HEK293 (cell line): ENCODE results near the gene LZTR1.
"Not testable (repeated sequence)": the region's sequence is repeated elsewhere in the genome, so short reads cannot be mapped to it uniquely, and the experiment has no call there.

ENCODE experiments used
- CTCF ChIA-PET: fragments of 350-600 bp; formaldehyde crosslinking; extraction: SDS; loops from one replicate; lab custom pipeline; 2021; ENCODE audit warnings: antibody characterized with exemption; lab: Yijun Ruan, JAX
- POLR2A ChIA-PET: fragments of 300-600 bp; formaldehyde crosslinking; extraction: SDS; loops from one replicate; lab custom pipeline; 2020; ENCODE audit warnings: antibody characterized with exemption, inconsistent platforms; lab: Yijun Ruan, JAX
- H3K27ac ChIP-seq: fragments of 200-500 bp; sonication (Bioruptor generic); 2 replicates; pipeline ENCODE4 v1.5.1; 2014; ENCODE audit warnings: low read depth, low read length, control low read depth, inconsistent platforms; ENCODE audit errors: extremely low read depth
- H3K36me3 ChIP-seq, 2 experiments: fragments of 200-500 bp in 1 of 2; sonication (Bioruptor generic) in 1 of 2; 1 replicate in 1 of 2; 2 replicates in 1 of 2; pipeline ENCODE4 v1.5.1; 2014 to 2017; ENCODE audit warnings: inconsistent platforms in 2 of 2, low read length in 2 of 2; ENCODE audit not compliant: control insufficient read depth in 2 of 2, insufficient read depth in 1 of 2
- H3K4me1 ChIP-seq: fragments of 200-500 bp; sonication (Bioruptor generic); 2 replicates; pipeline ENCODE4 v1.5.1; 2014; ENCODE audit warnings: mild to moderate bottlenecking, low read length, inconsistent platforms; ENCODE audit not compliant: control insufficient read depth, insufficient read depth
- H3K4me3 ChIP-seq: 2 replicates; pipeline ENCODE4 v1.5.1; 2011; ENCODE audit warnings: low read depth, mild to moderate bottlenecking, control low read depth, low read length, moderate library complexity
- H3K9me3 ChIP-seq: fragments of 200-500 bp; sonication (Bioruptor generic); 2 replicates; pipeline ENCODE4 v1.5.1; 2014; ENCODE audit warnings: low read depth, low read length, inconsistent platforms; ENCODE audit not compliant: control insufficient read depth, insufficient read depth
- GLI2 ChIP-seq: fragments of 450-650 bp; formaldehyde crosslinking; IDR thresholded peaks from 2 replicates; pipeline ENCODE4; 2017; ENCODE audit warnings: missing biosample characterization, missing genetic modification characterization, low read depth, borderline replicate concordance
- GLIS1 ChIP-seq: fragments of 450-650 bp; formaldehyde crosslinking; IDR thresholded peaks from 2 replicates; pipeline ENCODE4 v1.5.1; 2016; ENCODE audit warnings: missing biosample characterization, missing genetic modification characterization
- KLF1 ChIP-seq: fragments of 450-650 bp; formaldehyde crosslinking; IDR thresholded peaks from 2 replicates; pipeline ENCODE4 v1.5.1; 2016; ENCODE audit warnings: missing biosample characterization, missing genetic modification characterization
- SCRT2 ChIP-seq: fragments of 450-650 bp; formaldehyde crosslinking; IDR thresholded peaks from 2 replicates; pipeline ENCODE4 v1.5.1; 2016; ENCODE audit warnings: missing biosample characterization, missing genetic modification characterization
- TCF7L2 ChIP-seq: IDR thresholded peaks from 2 replicates; pipeline ENCODE4 v1.6.1; 2011; ENCODE audit warnings: low read depth, mild to moderate bottlenecking, inconsistent platforms, low read length, moderate library complexity, borderline replicate concordance
- ZBTB48 ChIP-seq: fragments of 450-650 bp; formaldehyde crosslinking; IDR thresholded peaks from 2 replicates; pipeline ENCODE4 v1.5.1; 2016; ENCODE audit warnings: missing biosample characterization, missing genetic modification characterization
- ZFP3 ChIP-seq: fragments of 450-650 bp; formaldehyde crosslinking; IDR thresholded peaks from 2 replicates; pipeline ENCODE4 v1.5.1; 2016; ENCODE audit warnings: low read depth, missing biosample characterization, missing genetic modification characterization
- ZNF121 ChIP-seq: fragments of 450-650 bp; formaldehyde crosslinking; IDR thresholded peaks from 2 replicates; pipeline ENCODE4 v1.5.1; 2016; ENCODE audit warnings: missing biosample characterization, missing genetic modification characterization
- ZNF37A ChIP-seq: fragments of 450-650 bp; IDR thresholded peaks from 2 replicates; pipeline ENCODE4 v1.5.1; 2018; ENCODE audit warnings: missing biosample characterization, missing genetic modification characterization
- ZNF404 ChIP-seq: fragments of 450-650 bp; formaldehyde crosslinking; IDR thresholded peaks from 2 replicates; pipeline ENCODE4 v1.5.1; 2017; ENCODE audit warnings: missing biosample characterization, missing genetic modification characterization
- ZNF623 ChIP-seq: fragments of 450-650 bp; formaldehyde crosslinking; IDR thresholded peaks from 2 replicates; pipeline ENCODE4 v1.5.1; 2016; ENCODE audit warnings: missing biosample characterization, missing genetic modification characterization
- ZSCAN23 ChIP-seq: fragments of 450-650 bp; formaldehyde crosslinking; IDR thresholded peaks from 2 replicates; pipeline ENCODE4 v1.5.1; 2016; ENCODE audit warnings: missing biosample characterization, missing genetic modification characterization
- TF ChIP-seq, protein P1 (sequence below): fragments of 450-650 bp; formaldehyde crosslinking; IDR thresholded peaks from 2 replicates; pipeline ENCODE4 v1.5.1; 2016; ENCODE audit warnings: missing biosample characterization, missing genetic modification characterization

The LZTR1 gene

DNA sequence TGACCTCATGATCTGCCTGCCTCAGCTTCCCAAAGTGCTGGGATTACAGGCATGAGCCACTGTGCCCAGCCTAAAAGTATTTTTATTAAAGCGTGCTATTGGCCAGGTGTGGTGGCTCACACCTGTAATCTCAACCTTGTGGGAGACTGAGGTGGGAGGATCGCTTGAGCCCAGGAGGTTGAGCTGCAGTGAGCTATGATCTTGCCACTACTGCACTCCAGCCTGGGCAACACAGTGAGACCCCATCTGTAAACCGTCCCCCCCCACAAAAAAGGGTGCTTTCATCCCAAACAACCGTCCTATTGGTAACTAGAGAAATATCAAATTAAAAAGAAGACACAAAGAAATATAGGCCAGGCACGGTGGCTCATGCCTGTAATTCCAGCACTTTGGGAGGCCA, 57.1 kb downstream of the LZTR1 start:
- H3K9me3 ChIP-seq, POLR2A ChIA-PET, H3K4me3 ChIP-seq, H3K36me3 ChIP-seq, H3K4me1 ChIP-seq, H3K27ac ChIP-seq: not testable (repeated sequence)
- peak; percentile 69 for TF ChIP-seq ZNF121 (tag by site-specific recombination)
- CTCF ChIA-PET, result interaction anchor here (0.6 to 1.1 kb wide), 2 partner anchors 18 to 236 kb away, joined by 5 to 6 read pairs; no protein-coding TSS in a partner anchor

DNA sequence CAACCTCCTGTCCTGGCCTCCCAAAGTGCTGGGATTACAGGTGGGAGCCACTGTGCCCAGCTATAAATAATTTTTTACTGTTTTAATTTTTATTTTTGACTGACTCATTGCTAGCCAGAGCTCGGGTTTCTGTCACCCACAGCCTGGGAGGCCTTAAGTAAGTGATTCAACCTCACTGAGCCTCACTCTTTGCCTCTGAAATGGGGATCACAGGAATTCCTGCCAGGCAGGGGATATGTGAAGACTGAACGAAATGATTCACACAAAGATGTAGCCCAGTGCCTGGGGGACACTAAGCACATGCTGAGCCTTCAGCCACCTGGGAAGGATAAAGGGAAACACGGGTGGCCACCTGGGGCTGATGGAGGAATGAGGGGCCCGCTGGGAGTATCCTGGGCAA, 59.8 kb downstream of the LZTR1 start:
- no peaks in the 10 kb centered on the region for H3K36me3 ChIP-seq
- ChIA-PET CTCF (interaction anchor here (0.6 to 1.4 kb wide), 2 partner anchors 18 to 21 kb away, joined by 4 to 5 read pairs; no protein-coding TSS in a partner anchor), POLR2A (no interaction called here)
- H3K9me3 ChIP-seq, result no peaks in the 10 kb centered on the region
- no peaks in the 10 kb centered on the region; the same call in 1 of the 2 replicates for H3K4me1 ChIP-seq
- TF ChIP-seq KLF1 (tag by site-specific recombination) (no peak), ZBTB48 (no peak), ZNF404 (tag by site-specific recombination) (no peak), GLIS1 (tag by site-specific recombination) (peak; percentile 74)
- H3K27ac ChIP-seq, result no peak overlapping the region
- H3K4me3 ChIP-seq, result no peak overlapping the region

DNA sequence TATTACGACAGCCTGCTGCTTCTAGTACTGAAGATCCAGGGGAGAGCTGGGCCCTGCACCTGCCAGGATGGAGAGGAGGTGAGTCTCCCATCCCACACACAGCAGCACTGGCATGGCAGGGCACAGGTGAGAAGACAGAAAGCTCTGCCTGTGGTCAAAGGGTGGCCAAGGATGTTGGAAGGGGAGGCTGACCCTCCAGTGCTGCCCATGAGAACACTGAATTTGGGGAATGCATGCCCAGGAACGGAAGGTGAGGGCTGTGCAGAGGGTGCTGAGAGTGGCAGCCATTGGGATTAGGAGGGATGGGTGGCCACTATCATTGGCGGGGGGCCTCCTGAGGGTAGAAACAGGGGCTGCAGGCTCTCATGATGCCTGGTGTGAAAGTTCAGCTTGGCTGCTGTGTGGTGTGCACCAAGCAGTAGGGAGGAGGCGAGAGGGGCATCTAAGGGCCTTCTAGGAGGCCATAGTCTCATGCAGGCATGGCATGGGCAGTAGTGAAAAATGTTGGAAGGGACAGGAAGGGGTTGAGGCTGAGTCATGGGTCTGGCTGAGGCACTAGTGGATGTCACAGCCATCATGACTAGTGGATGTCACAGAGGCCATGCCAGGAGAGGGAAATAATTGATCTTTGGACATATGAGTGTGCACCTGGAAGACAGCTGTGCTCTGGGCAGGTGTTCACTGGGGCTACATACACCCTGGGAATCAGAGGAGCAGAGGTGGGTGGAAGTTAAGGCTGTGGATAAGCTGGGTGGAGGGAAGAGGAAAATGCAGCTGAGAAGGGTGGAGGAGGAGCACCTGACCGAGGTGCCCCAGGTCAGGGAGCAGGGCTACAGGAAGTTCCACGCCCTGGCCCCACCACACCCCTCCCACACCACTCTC, 61.1 kb downstream of the LZTR1 start:
- ChIA-PET POLR2A (no interaction called here), CTCF (interaction anchor here (0.6 to 1.1 kb wide), 4 partner anchors 19 to 153 kb away, joined by 3 to 4 read pairs (median 3); no protein-coding TSS in a partner anchor)
- no peaks in the 10 kb centered on the region; the same call in 1 of the 2 replicates for H3K4me1 ChIP-seq
- no peaks in the 10 kb centered on the region for H3K36me3 ChIP-seq
- H3K27ac ChIP-seq, result no peak overlapping the region
- H3K9me3 ChIP-seq, result no peaks in the 10 kb centered on the region
- no peak overlapping the region for H3K4me3 ChIP-seq
- no peak for TF ChIP-seq SCRT2 (tag by site-specific recombination)
- no peak for TF ChIP-seq TCF7L2
- no peak for TF ChIP-seq ZNF121 (tag by site-specific recombination)
- no peak for TF ChIP-seq GLI2 (tag by site-specific recombination)
- TF ChIP-seq, protein P1, sequence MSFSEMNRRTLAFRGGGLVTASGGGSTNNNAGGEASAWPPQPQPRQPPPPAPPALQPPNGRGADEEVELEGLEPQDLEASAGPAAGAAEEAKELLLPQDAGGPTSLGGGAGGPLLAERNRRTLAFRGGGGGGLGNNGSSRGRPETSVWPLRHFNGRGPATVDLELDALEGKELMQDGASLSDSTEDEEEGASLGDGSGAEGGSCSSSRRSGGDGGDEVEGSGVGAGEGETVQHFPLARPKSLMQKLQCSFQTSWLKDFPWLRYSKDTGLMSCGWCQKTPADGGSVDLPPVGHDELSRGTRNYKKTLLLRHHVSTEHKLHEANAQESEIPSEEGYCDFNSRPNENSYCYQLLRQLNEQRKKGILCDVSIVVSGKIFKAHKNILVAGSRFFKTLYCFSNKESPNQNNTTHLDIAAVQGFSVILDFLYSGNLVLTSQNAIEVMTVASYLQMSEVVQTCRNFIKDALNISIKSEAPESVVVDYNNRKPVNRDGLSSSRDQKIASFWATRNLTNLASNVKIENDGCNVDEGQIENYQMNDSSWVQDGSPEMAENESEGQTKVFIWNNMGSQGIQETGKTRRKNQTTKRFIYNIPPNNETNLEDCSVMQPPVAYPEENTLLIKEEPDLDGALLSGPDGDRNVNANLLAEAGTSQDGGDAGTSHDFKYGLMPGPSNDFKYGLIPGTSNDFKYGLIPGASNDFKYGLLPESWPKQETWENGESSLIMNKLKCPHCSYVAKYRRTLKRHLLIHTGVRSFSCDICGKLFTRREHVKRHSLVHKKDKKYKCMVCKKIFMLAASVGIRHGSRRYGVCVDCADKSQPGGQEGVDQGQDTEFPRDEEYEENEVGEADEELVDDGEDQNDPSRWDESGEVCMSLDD (tag by site-specific recombination), result no peak
- no peak for TF ChIP-seq ZSCAN23
- TF ChIP-seq ZNF37A (tag by site-specific recombination), result no peak
- peak; percentile 46 for TF ChIP-seq KLF1 (tag by site-specific recombination)

DNA sequence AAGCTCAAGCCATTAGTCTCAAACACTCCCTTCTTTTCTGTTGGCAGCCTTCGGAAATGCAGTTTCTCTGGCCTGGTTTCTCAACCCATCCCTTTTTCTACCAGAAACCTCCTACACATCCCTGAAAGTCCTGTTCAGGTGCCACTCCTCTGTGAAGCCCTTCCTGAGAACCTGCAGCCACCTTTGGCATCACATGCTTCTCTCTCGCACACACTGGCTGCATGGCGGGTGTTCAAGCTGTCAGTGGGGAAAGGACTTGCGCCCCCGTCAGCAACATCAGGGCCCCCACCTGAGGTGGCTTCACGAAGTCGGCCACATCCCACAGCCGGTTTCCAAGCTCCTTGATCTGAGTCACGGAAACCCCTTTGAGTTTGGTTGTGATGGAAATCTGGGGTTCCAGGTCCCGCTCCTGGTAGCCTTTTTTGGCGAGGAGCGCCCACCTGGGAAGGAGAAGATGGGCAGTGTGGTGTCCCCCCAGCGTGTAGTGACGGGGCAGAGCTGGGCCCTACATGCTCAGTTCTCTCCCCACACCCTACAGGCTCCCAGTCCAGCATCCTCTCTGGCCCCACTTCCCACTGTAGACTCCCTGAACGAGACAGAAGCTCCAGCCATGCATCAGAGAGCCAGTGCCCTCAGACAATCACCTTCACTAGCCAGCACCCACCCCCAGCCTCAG, 61.9 kb downstream of the LZTR1 start:
- Histone ChIP-seq H3K4me1 (no peaks in the 10 kb centered on the region; the same call in 1 of the 2 replicates), H3K9me3 (no peaks in the 10 kb centered on the region), H3K4me3 (no peak overlapping the region), H3K27ac (no peak overlapping the region), H3K36me3 (no peaks in the 10 kb centered on the region)
- ChIA-PET POLR2A (no interaction called here), CTCF (interaction anchor here (0.6 to 1.1 kb wide), 6 partner anchors 20 to 154 kb away, joined by 3 to 4 read pairs (median 3); no protein-coding TSS in a partner anchor)
- TF ChIP-seq ZFP3 (peak; percentile 72), ZNF623 (tag by site-specific recombination) (no peak)
